Activated CD4-positive, alpha-beta memory T cell treated with anti-CD3 and anti-CD28 coated beads, Interleukin-2, amount 10 ng/mL, durations not matched to agents 7 days and 5 days (primary cell): ENCODE results near the gene AGAP1. TPM values are rescaled to one million over a fixed set of nuclear protein-coding genes. Genes with fewer than 3 reads are reported as not detected.

ENCODE experiments used
- CTCF ChIA-PET: fragments of 350-600 bp; sonication (Branson Sonifier 250); formaldehyde crosslinking; loops from one replicate; lab custom pipeline; 2021; ENCODE audit warnings: antibody characterized with exemption, inconsistent platforms; lab: Charles Lee
- POLR2A ChIA-PET: fragments of 350-600 bp; sonication (Branson Sonifier 250); formaldehyde crosslinking; loops from one replicate; lab custom pipeline; 2021; ENCODE audit warnings: antibody characterized with exemption; lab: Charles Lee
- DNase-seq: peaks from one replicate; pipeline ENCODE4 v3.0.0-alpha.2; 2020
- H3K27ac Mint-ChIP-seq: one replicate; pipeline ENCODE4 v1.8.0; 2021; ENCODE audit warnings: mild to moderate bottlenecking, mixed read lengths
- H3K27me3 Mint-ChIP-seq: one replicate; pipeline ENCODE4 v1.8.0; 2021; ENCODE audit warnings: mixed read lengths
- H3K36me3 Mint-ChIP-seq: one replicate; pipeline ENCODE4 v1.8.0; 2021; ENCODE audit warnings: low read depth, mixed read lengths
- H3K4me1 Mint-ChIP-seq: one replicate; pipeline ENCODE4 v1.8.0; 2021; ENCODE audit warnings: mixed read lengths
- H3K4me3 Mint-ChIP-seq: one replicate; pipeline ENCODE4 v1.8.0; 2021; ENCODE audit warnings: mild to moderate bottlenecking, mixed read lengths
- H3K9me3 Mint-ChIP-seq: one replicate; pipeline ENCODE4 v1.8.0; 2021; ENCODE audit warnings: mixed read lengths
- total RNA-seq, 2 experiments: library from RNA; stranded (reverse); gene quantifications; one replicate each; pipeline ENCODE4 v1.2.3, GENCODE V29; 2021

Gene AGAP1
- total RNA-seq, 2 experiments from 2014 or later, result 1.1 to 1.2 TPM

DNA sequence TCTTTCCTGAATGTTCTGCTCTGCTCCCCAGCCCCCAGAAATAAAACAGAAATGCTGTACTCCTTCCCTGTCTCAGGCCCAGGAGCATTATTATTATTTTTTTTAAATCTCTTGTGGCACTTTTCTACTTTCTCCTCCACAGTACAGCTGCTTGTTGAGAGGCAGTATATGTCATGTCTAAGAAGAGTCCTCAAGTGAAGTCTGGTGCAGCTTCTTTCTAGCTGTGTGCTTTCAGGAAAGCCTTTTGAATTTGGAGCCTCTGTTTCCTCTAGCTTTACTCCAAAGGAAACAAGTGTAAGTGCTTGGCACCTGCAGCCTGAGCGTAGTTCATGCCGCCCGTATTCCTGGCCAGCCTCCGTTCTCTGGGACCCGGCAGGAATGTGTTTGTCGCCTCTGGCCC lies 22.4 kb downstream of the AGAP1 start:
- peaks cover 2% of the 10 kb centered on the region for H3K27me3 Mint-ChIP-seq
- H3K4me3 Mint-ChIP-seq, result no peak overlapping the region
- ChIA-PET CTCF (no interaction called here), POLR2A (no interaction called here)
- no peaks in the 10 kb centered on the region for H3K4me1 Mint-ChIP-seq
- H3K9me3 Mint-ChIP-seq, result no peaks in the 10 kb centered on the region
- H3K27ac Mint-ChIP-seq, result no peak overlapping the region
- no peaks in the 10 kb centered on the region for H3K36me3 Mint-ChIP-seq
- DNase-seq, result no peak

- H3K27me3 Mint-ChIP-seq, result peaks cover 4% of the 10 kb centered on the region
- CTCF ChIA-PET, result no interaction called here
- POLR2A ChIA-PET, result no interaction called here
- H3K4me1 Mint-ChIP-seq, result no peaks in the 10 kb centered on the region
- H3K36me3 Mint-ChIP-seq, result no peaks in the 10 kb centered on the region
- H3K4me3 Mint-ChIP-seq, result no peak overlapping the region
- no peak overlapping the region for H3K27ac Mint-ChIP-seq
- H3K9me3 Mint-ChIP-seq, result no peaks in the 10 kb centered on the region
- no peak for DNase-seq
Measured at GRCh38 chr2:235518322-235519090, 24.7 kb downstream of the AGAP1 start.

GRCh38 chr2:235520787-235521186 lies 26.9 kb downstream of the AGAP1 start:
- ChIA-PET POLR2A (no interaction called here), CTCF (no interaction called here)
- Mint-ChIP-seq H3K27ac (no peak overlapping the region), H3K27me3 (peaks cover 4% of the 10 kb centered on the region), H3K4me3 (no peak overlapping the region), H3K36me3 (no peaks in the 10 kb centered on the region), H3K4me1 (no peaks in the 10 kb centered on the region), H3K9me3 (no peaks in the 10 kb centered on the region)
- no peak for DNase-seq

- no peaks in the 10 kb centered on the region for H3K9me3 Mint-ChIP-seq
- no peak overlapping the region for H3K4me3 Mint-ChIP-seq
- ChIA-PET CTCF (no interaction called here), POLR2A (no interaction called here)
- H3K27me3 Mint-ChIP-seq, result peaks cover 4% of the 10 kb centered on the region
- no peak for DNase-seq
- no peaks in the 10 kb centered on the region for H3K36me3 Mint-ChIP-seq
- no peak overlapping the region for H3K27ac Mint-ChIP-seq
- H3K4me1 Mint-ChIP-seq, result no peaks in the 10 kb centered on the region
Measured at GRCh38 chr2:235521844-235522243, 28.0 kb downstream of the AGAP1 start.

DNA sequence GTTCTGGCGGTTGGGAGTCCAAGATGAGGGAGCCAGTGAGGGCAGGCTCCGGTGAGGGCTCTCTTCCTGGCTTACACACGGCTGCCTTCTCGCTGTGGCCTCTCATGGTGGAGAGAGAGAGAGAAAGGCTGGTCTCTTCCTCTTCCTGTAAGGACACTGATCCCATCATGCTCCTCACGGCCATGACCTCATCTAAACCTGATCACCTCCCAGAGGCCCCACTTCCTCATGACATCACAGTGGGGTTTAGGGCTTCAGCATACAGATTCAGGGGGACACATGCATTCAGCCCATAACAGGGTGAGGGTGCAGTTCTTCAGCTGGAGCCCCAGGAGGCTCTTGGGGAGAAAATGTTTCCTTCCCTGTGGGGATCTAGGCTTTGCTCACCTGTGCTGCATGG lies 29.2 kb downstream of the AGAP1 start:
- Mint-ChIP-seq H3K9me3 (no peaks in the 10 kb centered on the region), H3K36me3 (no peaks in the 10 kb centered on the region), H3K4me1 (no peaks in the 10 kb centered on the region), H3K27ac (no peak overlapping the region), H3K4me3 (no peak overlapping the region), H3K27me3 (peaks cover 4% of the 10 kb centered on the region)
- POLR2A ChIA-PET, result no interaction called here
- CTCF ChIA-PET, result no interaction called here
- no peak for DNase-seq

DNA sequence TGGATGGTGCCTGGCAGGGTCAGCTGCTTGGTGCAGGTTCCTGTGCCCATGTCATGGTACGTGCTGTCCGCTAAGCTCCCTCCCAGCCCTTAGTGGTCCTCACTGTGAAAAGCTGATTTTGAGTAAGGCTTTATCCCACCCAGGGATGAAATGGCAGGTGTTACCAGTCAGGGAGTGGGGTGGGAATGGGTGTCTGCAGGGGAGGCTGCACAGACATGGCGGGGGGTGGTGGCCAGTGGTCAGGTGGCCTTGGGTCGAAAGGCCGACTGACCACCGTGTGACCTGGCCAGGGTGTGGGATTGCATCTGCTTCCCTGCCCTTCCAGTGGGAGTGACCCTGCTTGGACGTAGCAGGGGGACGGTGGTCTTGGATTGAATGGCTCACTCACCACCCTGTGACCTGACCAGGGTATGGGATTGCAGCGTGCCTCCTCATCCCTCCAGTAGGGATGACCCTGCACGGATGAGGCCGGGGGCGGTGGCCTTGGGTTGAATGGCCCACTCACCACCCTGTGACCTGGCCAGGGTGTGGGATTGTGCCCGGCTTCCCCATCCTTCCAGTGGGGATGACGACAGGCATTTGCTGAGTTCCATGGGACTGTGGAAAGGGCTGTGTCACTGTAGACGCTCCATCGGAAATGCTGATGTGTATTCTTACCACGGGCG lies 29.8 kb downstream of the AGAP1 start:
- CTCF ChIA-PET, result no interaction called here
- POLR2A ChIA-PET, result no interaction called here
- no peaks in the 10 kb centered on the region for H3K9me3 Mint-ChIP-seq
- H3K36me3 Mint-ChIP-seq, result no peaks in the 10 kb centered on the region
- no peak for DNase-seq
- no peak overlapping the region for H3K27ac Mint-ChIP-seq
- no peak overlapping the region for H3K4me3 Mint-ChIP-seq
- no peaks in the 10 kb centered on the region for H3K4me1 Mint-ChIP-seq
- peaks cover 4% of the 10 kb centered on the region for H3K27me3 Mint-ChIP-seq

GRCh38 chr2:235526166-235526565 lies 32.3 kb downstream of the AGAP1 start:
- ChIA-PET POLR2A (no interaction called here), CTCF (no interaction called here)
- no peaks in the 10 kb centered on the region for H3K9me3 Mint-ChIP-seq

DNA sequence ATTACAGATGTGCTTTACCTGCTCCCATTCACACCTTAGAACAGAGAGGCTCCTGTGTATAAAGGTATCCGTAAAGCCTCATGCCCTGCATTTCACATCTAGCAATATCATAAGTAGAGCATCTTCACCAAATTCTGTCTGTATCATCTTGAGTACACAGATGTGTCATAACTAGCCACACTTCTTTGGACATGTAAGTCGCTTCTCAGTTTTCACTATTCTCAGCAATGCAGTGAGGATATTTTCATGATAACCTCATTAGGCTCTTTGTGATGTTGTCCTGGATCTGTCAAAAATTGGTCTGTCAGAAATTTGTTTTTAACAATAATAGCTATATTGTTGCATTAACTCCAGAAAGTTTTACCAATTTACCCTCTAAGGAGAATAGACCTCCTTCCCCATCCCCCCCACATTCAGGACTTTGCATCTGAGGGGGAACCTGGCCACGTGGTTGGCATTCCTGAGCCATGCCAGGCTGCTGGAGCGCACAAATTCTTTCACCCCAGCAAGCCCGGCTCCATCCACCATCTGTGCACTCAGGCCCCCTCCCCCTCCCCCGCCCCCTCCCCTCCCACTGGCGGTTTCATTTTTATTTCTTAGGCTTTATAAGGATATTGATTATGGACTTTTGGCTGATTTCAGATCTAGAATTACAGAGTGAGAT lies 34.1 kb downstream of the AGAP1 start:
- Mint-ChIP-seq H3K9me3 (no peaks in the 10 kb centered on the region), H3K4me3 (no peak overlapping the region), H3K36me3 (no peaks in the 10 kb centered on the region), H3K27me3 (peaks cover 2% of the 10 kb centered on the region), H3K27ac (no peak overlapping the region), H3K4me1 (no peaks in the 10 kb centered on the region)
- POLR2A ChIA-PET, result no interaction called here
- no peak for DNase-seq
- CTCF ChIA-PET, result no interaction called here

More at GRCh38 chr2:235526166-235526565, 32.3 kb downstream of the AGAP1 start:
- no peak for DNase-seq
- Mint-ChIP-seq H3K36me3 (no peaks in the 10 kb centered on the region), H3K27ac (no peak overlapping the region), H3K27me3 (peaks cover 4% of the 10 kb centered on the region), H3K4me3 (no peak overlapping the region), H3K4me1 (no peaks in the 10 kb centered on the region)

DNA sequence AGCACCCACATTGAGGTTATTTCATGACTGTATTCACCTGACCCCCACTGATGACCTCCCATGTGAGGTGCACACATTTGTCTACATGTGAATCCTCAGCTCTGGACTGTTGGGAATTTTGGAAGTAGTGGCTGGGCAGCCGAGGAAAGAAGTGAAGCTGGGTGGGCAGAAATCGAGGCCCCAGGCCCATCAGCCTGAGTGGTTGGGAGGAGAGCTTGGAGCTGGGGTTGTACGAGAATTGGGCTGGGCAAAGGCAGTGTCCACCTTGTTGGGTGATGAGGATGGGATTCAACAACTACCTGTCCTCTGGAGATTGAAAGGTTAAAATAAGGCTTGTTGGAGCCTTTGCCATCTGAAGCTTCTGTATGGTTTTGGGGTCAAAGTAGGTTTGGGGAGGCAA lies 35.8 kb downstream of the AGAP1 start:
- H3K4me1 Mint-ChIP-seq, result no peaks in the 10 kb centered on the region
- DNase-seq, result no peak
- no peaks in the 10 kb centered on the region for H3K36me3 Mint-ChIP-seq
- H3K27ac Mint-ChIP-seq, result no peak overlapping the region
- H3K27me3 Mint-ChIP-seq, result peaks cover 2% of the 10 kb centered on the region
- H3K4me3 Mint-ChIP-seq, result no peak overlapping the region
- CTCF ChIA-PET, result no interaction called here
- H3K9me3 Mint-ChIP-seq, result no peaks in the 10 kb centered on the region
- POLR2A ChIA-PET, result no interaction called here

DNA sequence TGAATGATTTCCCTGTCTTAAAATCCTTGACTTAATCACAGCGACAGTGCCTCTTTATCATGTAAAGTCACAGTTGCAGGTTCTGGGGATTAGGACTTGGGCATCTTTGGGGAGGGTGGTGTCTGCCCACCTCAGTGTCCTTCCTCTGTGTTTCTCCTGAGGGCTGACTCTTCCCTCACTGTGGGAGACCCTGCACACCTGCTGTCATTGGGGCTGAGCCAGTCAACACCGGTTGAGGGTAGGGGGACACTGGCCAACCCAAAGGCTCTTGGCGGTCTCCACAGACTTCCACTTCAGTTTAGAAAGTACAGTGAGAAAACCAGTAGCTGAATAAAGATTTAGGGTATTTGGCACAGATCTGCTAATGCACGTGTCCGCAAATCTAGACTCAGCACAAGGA lies 36.9 kb downstream of the AGAP1 start:
- POLR2A ChIA-PET, result no interaction called here
- no peaks in the 10 kb centered on the region for H3K4me1 Mint-ChIP-seq

GRCh38 chr2:235532307-235532706 lies 38.5 kb downstream of the AGAP1 start:
- Mint-ChIP-seq H3K9me3 (no peaks in the 10 kb centered on the region), H3K4me3 (no peak overlapping the region), H3K4me1 (no peaks in the 10 kb centered on the region), H3K27ac (no peak overlapping the region), H3K27me3 (peaks cover 2% of the 10 kb centered on the region), H3K36me3 (no peaks in the 10 kb centered on the region)
- ChIA-PET CTCF (interaction anchor here (1.3 kb wide), 1 partner anchor 61 kb away, joined by 3 read pairs; no protein-coding TSS in a partner anchor), POLR2A (no interaction called here)
- no peak for DNase-seq

More for the DNA sequence above, 36.9 kb downstream of the AGAP1 start:
- peaks cover 2% of the 10 kb centered on the region for H3K27me3 Mint-ChIP-seq
- H3K9me3 Mint-ChIP-seq, result no peaks in the 10 kb centered on the region
- H3K4me3 Mint-ChIP-seq, result no peak overlapping the region
- CTCF ChIA-PET, result interaction anchor here (0.6 kb wide), 1 partner anchor 796 kb away, joined by 3 read pairs; no protein-coding TSS in a partner anchor
- no peak overlapping the region for H3K27ac Mint-ChIP-seq
- DNase-seq, result no peak
- H3K36me3 Mint-ChIP-seq, result no peaks in the 10 kb centered on the region

- ChIA-PET POLR2A (no interaction called here), CTCF (no interaction called here)
- Mint-ChIP-seq H3K4me1 (no peaks in the 10 kb centered on the region), H3K4me3 (no peak overlapping the region), H3K27me3 (peaks cover 2% of the 10 kb centered on the region), H3K9me3 (no peaks in the 10 kb centered on the region), H3K36me3 (no peaks in the 10 kb centered on the region), H3K27ac (no peak overlapping the region)
- DNase-seq, result no peak
Measured at GRCh38 chr2:235533198-235533597, 39.4 kb downstream of the AGAP1 start.

DNA sequence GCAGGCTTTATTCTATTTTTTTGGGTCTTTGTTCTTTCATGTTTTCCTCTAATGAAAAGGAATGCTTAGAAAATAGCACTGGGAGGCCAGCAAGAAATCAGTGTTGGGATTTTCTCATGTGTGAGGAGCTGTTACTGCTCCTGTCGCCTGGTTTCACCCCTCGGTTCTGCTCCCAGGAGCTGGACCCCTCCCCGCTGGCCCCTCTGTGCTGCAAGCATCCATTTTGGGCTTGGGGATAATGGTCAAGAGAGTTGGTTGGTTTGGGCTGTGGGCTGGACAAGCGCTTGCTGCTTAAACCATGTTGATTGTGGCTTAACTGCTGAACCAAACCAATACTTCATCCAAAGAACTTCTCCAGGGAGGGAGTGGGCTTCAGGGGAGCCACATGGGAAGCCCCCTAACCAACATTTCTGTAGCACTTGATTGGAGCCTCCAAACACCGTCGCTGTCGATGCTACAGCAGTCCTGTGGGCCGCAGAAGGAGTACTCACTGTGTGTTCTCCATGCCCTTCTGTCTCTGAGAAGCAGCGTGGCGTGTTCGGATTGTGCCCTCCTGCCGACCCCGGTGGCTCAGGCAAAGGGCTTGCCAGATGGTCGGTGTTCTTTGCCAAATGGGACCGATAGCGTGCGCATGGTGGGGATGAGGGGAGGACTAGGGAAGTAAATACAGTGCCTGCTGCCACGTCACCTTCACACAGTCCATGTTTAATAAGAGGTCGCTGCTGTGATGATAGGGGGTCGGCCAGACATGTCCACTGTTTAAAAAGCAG lies 40.0 kb downstream of the AGAP1 start:
- Mint-ChIP-seq H3K4me1 (no peaks in the 10 kb centered on the region), H3K4me3 (no peak overlapping the region), H3K9me3 (no peaks in the 10 kb centered on the region), H3K36me3 (no peaks in the 10 kb centered on the region), H3K27ac (no peak overlapping the region), H3K27me3 (peaks cover 2% of the 10 kb centered on the region)
- CTCF ChIA-PET, result no interaction called here
- POLR2A ChIA-PET, result no interaction called here
- DNase-seq, result no peak
